Endothelial cell (in vitro differentiated cells): ENCODE measurements around the gene SEMA4B. TPM values are rescaled to one million over a fixed set of nuclear protein-coding genes. Genes with fewer than 3 reads are reported as not detected.

Experiments used
- DNase-seq: peaks from one replicate; pipeline ENCODE4 v3.0.0; 2021; ENCODE audit warnings: low spot score
- H3K27ac Mint-ChIP-seq: one replicate; pipeline ENCODE4 v1.8.0; 2021; ENCODE audit warnings: mixed read lengths, inconsistent platforms; ENCODE audit not compliant: unreplicated experiment
- H3K27me3 Mint-ChIP-seq: one replicate; pipeline ENCODE4 v1.8.0; 2021; ENCODE audit warnings: mild to moderate bottlenecking, moderate library complexity, mixed read lengths, inconsistent platforms; ENCODE audit not compliant: unreplicated experiment
- H3K36me3 Mint-ChIP-seq: one replicate; pipeline ENCODE4 v1.8.0; 2021; ENCODE audit warnings: mild to moderate bottlenecking, low read depth, mixed read lengths, inconsistent platforms; ENCODE audit not compliant: unreplicated experiment
- H3K4me1 Mint-ChIP-seq: one replicate; pipeline ENCODE4 v1.8.0; 2021; ENCODE audit warnings: mild to moderate bottlenecking, mixed read lengths, inconsistent platforms; ENCODE audit not compliant: unreplicated experiment
- H3K4me3 Mint-ChIP-seq: one replicate; pipeline ENCODE4 v1.8.0; 2021; ENCODE audit warnings: mild to moderate bottlenecking, mixed read lengths, inconsistent platforms; ENCODE audit not compliant: unreplicated experiment
- H3K9me3 Mint-ChIP-seq: one replicate; pipeline ENCODE4 v1.8.0; 2021; ENCODE audit warnings: mixed read lengths, inconsistent platforms; ENCODE audit not compliant: unreplicated experiment
- total RNA-seq: library from RNA; stranded (reverse); fragmentation: NEBNext Ultra II Directional; extraction: Animal tissue kit (Norgen Biotek cat#: 25700); gene quantifications from one replicate; pipeline ENCODE4 v1.2.1, GENCODE V29; 2021; ENCODE audit not compliant: unreplicated experiment
- TF ChIP-seq, protein P1 (sequence below): fragments of 200-600 bp; sonication (generic); IDR thresholded peaks from one replicate; pipeline ENCODE4 v1.5.0; 2021; ENCODE audit warnings: antibody characterized with exemption; ENCODE audit not compliant: unreplicated experiment

SEMA4B gene
- total RNA-seq, 1 donor from 2014 or later, result 11.2 TPM

DNA sequence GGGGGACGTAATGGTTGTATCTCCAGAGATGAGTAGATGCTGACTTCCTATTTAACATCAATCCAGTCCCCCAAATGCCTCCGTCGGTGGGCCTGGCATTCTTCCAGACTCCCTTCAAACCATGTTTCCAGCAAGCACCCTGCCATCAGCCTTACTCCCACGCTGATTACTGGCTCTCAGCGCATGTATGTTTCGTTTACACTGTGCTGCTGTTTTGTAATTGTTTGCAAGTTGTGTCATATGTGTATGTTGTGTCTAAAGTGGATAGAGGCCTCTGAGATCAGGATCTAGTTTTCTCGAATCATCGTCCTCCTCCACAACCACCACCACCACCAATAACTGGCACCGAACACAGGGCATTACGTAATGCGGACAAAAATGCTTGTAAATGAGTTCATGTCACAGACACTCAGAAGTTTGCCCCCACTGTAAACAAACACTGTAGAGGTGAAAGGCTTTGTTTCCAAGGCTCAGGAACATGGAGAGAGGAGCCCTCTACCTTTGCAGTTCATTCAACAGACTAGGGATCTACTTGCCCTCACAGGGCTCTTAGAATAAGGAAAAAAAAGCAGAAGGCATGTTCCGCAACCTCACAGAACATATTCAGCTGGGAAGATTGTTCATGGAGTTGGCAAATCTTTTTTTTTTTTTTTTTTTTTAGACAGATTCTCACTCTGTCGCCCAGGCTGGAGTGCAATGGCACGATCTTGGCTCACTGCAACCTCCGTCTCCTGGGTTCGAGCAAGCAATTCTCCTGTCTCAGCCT, 46.1 kb upstream of the SEMA4B start:
- Mint-ChIP-seq H3K9me3 (no peaks in the 10 kb centered on the region), H3K27ac (no peak overlapping the region), H3K36me3 (no peaks in the 10 kb centered on the region), H3K27me3 (peaks cover 8% of the 10 kb centered on the region), H3K4me1 (peaks cover 28% of the 10 kb centered on the region), H3K4me3 (no peak overlapping the region)
- DNase-seq, result no peak
- TF ChIP-seq, protein P1, sequence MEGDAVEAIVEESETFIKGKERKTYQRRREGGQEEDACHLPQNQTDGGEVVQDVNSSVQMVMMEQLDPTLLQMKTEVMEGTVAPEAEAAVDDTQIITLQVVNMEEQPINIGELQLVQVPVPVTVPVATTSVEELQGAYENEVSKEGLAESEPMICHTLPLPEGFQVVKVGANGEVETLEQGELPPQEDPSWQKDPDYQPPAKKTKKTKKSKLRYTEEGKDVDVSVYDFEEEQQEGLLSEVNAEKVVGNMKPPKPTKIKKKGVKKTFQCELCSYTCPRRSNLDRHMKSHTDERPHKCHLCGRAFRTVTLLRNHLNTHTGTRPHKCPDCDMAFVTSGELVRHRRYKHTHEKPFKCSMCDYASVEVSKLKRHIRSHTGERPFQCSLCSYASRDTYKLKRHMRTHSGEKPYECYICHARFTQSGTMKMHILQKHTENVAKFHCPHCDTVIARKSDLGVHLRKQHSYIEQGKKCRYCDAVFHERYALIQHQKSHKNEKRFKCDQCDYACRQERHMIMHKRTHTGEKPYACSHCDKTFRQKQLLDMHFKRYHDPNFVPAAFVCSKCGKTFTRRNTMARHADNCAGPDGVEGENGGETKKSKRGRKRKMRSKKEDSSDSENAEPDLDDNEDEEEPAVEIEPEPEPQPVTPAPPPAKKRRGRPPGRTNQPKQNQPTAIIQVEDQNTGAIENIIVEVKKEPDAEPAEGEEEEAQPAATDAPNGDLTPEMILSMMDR, result no peak

DNA sequence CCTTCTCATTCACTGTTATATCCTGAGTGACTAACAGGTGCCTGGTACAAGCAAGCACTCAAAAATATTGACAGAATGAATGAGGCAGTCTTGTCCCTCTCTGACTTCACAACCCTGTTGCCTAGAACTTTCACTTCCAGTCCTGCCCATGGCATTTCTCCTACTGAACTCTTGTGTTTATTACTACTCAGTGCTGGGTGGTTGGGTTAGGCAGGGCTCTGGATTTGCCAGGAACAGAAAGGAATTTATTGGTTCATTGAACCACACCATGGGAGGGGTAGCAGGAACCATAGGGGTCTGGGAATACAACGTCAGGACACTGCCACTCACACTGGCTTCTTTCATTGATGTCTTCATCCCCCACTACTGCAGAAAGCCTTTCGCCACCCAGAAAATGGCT, 41.9 kb upstream of the SEMA4B start:
- TF ChIP-seq, protein P1, result no peak
- Mint-ChIP-seq H3K27ac (no peak overlapping the region), H3K27me3 (peaks cover 3% of the 10 kb centered on the region), H3K9me3 (no peaks in the 10 kb centered on the region), H3K4me1 (peaks cover 17% of the 10 kb centered on the region), H3K36me3 (no peaks in the 10 kb centered on the region), H3K4me3 (no peak overlapping the region)
- DNase-seq, result no peak

DNA sequence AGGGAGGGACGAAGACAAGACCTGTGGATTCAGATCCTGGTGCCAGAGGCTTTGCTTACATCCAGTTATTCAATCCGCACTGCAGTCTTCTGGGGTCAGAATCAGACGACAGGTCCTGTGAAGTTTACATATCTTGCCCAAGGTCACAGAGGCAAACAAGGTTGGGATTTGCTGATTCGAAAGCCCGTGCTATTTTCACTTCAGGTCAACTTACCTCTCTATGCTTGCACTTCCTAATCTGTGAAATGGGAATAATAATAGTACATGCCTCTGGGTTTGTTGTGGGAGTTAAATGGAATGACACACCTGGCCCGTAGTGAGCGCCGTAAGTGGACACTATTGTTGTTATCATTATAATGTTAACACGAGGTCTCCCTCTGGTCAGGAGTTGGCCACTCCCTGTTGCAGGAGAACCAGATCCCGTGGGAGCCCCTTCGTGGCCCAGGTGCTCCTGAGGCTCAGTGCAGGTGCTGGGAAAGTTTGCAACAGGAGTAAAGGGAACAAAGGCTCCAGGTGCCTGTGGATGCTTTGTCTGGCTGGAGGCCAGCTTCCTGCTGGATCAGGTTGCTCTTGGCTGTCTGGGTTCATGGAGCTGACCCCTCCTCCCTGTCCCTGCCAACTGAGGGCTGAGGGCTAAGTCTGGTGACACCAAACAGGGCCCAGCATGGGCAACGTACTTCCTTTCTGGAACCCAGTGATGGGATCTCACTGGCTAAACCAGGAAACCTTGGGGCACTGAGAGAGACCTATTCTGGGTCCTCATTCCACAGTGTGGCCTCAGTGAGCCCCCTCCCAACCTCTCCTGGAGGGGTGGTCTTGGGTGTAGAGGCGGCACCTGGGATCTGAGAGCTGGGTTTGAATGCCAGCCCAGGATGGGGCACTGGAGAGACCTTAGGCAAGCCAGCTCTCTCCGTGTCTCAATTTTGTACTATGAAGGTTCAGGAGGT, 40.1 kb upstream of the SEMA4B start:
- Mint-ChIP-seq H3K9me3 (no peaks in the 10 kb centered on the region), H3K36me3 (no peaks in the 10 kb centered on the region), H3K4me3 (no peak overlapping the region), H3K4me1 (peaks cover 14% of the 10 kb centered on the region), H3K27ac (no peak overlapping the region), H3K27me3 (peaks cover 3% of the 10 kb centered on the region)
- no peak for DNase-seq
- TF ChIP-seq, protein P1, result no peak

DNA sequence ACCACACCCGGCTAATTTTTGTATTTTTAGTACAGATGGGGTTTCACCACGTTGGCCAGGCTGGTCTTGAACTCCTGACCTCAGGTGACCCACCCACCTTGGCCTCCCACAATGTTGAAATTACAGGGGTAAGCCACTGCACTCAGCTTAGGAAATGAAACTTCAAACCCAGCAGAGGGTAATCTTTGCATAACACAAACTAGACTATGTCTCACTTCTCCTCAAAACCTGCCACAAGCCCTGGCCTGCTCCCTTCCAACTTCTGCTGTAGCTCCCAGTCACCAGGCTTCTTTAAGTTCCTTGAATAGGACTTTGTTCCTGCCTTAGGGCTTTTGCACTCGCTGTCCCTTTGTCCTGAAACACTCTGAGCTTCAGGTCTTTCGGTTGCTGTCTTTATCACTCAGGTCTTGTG, 39.2 kb upstream of the SEMA4B start:
- no peaks in the 10 kb centered on the region for H3K36me3 Mint-ChIP-seq
- H3K27ac Mint-ChIP-seq, result no peak overlapping the region
- H3K27me3 Mint-ChIP-seq, result peaks cover 3% of the 10 kb centered on the region
- TF ChIP-seq, protein P1, result no peak
- no peak for DNase-seq
- H3K9me3 Mint-ChIP-seq, result no peaks in the 10 kb centered on the region
- H3K4me3 Mint-ChIP-seq, result no peak overlapping the region
- peaks cover 14% of the 10 kb centered on the region for H3K4me1 Mint-ChIP-seq
